ENCODE data around the gene CAPN5. TPM values are rescaled to one million over a fixed set of nuclear protein-coding genes. Genes with fewer than 3 reads are reported as not detected.

Gene CAPN5
- total and polyA plus RNA-seq, 2 donors (not counting 1 experiment from before 2014, with no cell fraction given): 17.5 to 20.4 TPM

GRCh38 chr11:77165066-77165465 is 98.3 kb downstream of the CAPN5 start:
- H2AFZ ChIP-seq (ENCODE audit: low read length): no peak overlapping the region
- H3K36me3 ChIP-seq (ENCODE audit: control insufficient read depth, insufficient read depth, low read length): no peaks in the 10 kb centered on the region
- no peak overlapping the region for H3K4me3 ChIP-seq (replicated peaks in 1 of 4; ENCODE audit: control extremely low read depth in 1 of 4, insufficient read depth in 1 of 4, low read depth in 3 of 4, low read length in 4 of 4)
- H3K4me2 ChIP-seq (ENCODE audit: extremely low read depth, insufficient read depth, low read length): no peak overlapping the region
- peaks cover 8% of the 10 kb centered on the region for H3K27me3 ChIP-seq (ENCODE audit: control insufficient read depth, insufficient read depth, low read length)
- H3K27ac ChIP-seq (ENCODE audit: insufficient read depth, low read length): no peak overlapping the region
- DNase-seq (ENCODE audit: low read depth in 2 of 2): no peak
- no peaks in the 10 kb centered on the region for H3K79me2 ChIP-seq (ENCODE audit: control insufficient read depth, insufficient read depth, low read length)
- TF ChIP-seq, protein P1, sequence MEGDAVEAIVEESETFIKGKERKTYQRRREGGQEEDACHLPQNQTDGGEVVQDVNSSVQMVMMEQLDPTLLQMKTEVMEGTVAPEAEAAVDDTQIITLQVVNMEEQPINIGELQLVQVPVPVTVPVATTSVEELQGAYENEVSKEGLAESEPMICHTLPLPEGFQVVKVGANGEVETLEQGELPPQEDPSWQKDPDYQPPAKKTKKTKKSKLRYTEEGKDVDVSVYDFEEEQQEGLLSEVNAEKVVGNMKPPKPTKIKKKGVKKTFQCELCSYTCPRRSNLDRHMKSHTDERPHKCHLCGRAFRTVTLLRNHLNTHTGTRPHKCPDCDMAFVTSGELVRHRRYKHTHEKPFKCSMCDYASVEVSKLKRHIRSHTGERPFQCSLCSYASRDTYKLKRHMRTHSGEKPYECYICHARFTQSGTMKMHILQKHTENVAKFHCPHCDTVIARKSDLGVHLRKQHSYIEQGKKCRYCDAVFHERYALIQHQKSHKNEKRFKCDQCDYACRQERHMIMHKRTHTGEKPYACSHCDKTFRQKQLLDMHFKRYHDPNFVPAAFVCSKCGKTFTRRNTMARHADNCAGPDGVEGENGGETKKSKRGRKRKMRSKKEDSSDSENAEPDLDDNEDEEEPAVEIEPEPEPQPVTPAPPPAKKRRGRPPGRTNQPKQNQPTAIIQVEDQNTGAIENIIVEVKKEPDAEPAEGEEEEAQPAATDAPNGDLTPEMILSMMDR (conservative IDR thresholded peaks at IDR 0.05 in 1 of 2, IDR thresholded peaks at IDR 0.05 in 1 of 2; ENCODE audit: low read depth in 1 of 2, low read length in 2 of 2): no peak
- no peak for TF ChIP-seq EZH2 (IDR thresholded peaks at IDR 0.05; ENCODE audit: low read length, missing control alignments)
- H3K9ac ChIP-seq (ENCODE audit: insufficient read depth, low read length): no peak overlapping the region
- no peaks in the 10 kb centered on the region for H4K20me1 ChIP-seq (ENCODE audit: control insufficient read depth, extremely low read depth, insufficient read depth, low read length)
- no peaks in the 10 kb centered on the region for H3K9me3 ChIP-seq (ENCODE audit: control insufficient read depth, insufficient read depth, low read depth, low read length)
- no peaks in the 10 kb centered on the region for H3K4me1 ChIP-seq (ENCODE audit: control insufficient read depth, extremely low read depth, insufficient read depth, low read length)

DNA sequence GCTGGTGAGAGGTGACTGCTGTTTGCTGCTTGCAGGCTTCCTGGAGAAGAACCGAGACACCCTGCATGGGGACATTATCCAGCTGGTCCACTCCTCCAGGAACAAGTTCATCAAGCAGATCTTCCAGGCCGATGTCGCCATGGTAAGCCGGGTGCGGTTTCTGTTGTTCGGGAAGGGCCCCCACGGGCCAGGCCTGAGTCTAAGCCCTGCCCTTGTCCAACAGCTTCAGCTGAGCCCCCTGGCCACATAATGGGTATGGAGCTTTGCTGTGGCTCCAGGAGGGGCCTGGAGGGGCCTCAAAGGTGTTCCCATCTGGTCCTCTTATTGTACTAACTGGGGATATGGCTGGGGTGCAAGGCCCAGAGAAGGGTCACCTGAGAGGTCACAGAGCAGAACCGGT is 99.2 kb downstream of the CAPN5 start:
- no peak overlapping the region for H3K4me2 ChIP-seq (ENCODE audit: extremely low read depth, insufficient read depth, low read length)
- H3K27ac ChIP-seq (ENCODE audit: insufficient read depth, low read length): no peak overlapping the region
- H3K4me1 ChIP-seq (ENCODE audit: control insufficient read depth, extremely low read depth, insufficient read depth, low read length): no peaks in the 10 kb centered on the region
- no peak overlapping the region for H3K4me3 ChIP-seq (replicated peaks in 1 of 4; ENCODE audit: control extremely low read depth in 1 of 4, insufficient read depth in 1 of 4, low read depth in 3 of 4, low read length in 4 of 4)
- H2AFZ ChIP-seq (ENCODE audit: low read length): no peak overlapping the region
- H3K9ac ChIP-seq (ENCODE audit: insufficient read depth, low read length): no peak overlapping the region
- TF ChIP-seq, protein P1 (conservative IDR thresholded peaks at IDR 0.05 in 1 of 2, IDR thresholded peaks at IDR 0.05 in 1 of 2; ENCODE audit: low read depth in 1 of 2, low read length in 2 of 2): no peak
- no peak for TF ChIP-seq EZH2 (IDR thresholded peaks at IDR 0.05; ENCODE audit: low read length, missing control alignments)
- DNase-seq (ENCODE audit: low read depth in 2 of 2): no peak
- H4K20me1 ChIP-seq (ENCODE audit: control insufficient read depth, extremely low read depth, insufficient read depth, low read length): no peaks in the 10 kb centered on the region
- H3K9me3 ChIP-seq (ENCODE audit: control insufficient read depth, insufficient read depth, low read depth, low read length): no peaks in the 10 kb centered on the region
- no peaks in the 10 kb centered on the region for H3K79me2 ChIP-seq (ENCODE audit: control insufficient read depth, insufficient read depth, low read length)
- no peaks in the 10 kb centered on the region for H3K36me3 ChIP-seq (ENCODE audit: control insufficient read depth, insufficient read depth, low read length)
- peaks cover 8% of the 10 kb centered on the region for H3K27me3 ChIP-seq (ENCODE audit: control insufficient read depth, insufficient read depth, low read length)

DNA sequence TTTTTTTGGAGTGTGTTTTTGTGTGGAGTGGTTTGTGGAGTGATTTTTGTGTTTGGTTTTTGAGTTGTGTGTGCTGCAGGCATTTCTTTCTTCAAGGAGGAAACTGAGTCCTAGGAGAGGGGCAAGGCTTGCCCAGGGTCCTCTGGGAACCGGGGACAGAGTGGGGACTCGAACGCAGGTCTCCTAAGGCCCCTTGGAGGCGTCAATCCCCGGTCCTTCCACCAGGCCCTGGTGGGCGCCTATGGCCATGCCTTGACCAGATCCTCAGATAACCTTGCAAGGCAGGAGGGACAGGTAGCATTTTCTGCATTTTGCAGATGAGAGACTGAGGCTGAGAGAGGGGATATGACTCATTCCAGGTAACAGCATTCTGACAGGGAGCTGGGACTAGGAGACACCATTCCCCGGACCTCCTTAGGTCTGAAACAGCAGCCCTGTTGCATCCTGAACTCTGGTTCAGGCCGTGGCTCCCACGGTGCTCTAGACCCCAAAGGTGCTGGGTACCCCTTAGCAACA is 100.4 kb downstream of the CAPN5 start:
- Histone ChIP-seq H4K20me1 (ENCODE audit: control insufficient read depth, extremely low read depth, insufficient read depth, low read length) (no peaks in the 10 kb centered on the region), H3K4me2 (ENCODE audit: extremely low read depth, insufficient read depth, low read length) (no peak overlapping the region), H3K79me2 (ENCODE audit: control insufficient read depth, insufficient read depth, low read length) (no peaks in the 10 kb centered on the region), H3K27me3 (ENCODE audit: control insufficient read depth, insufficient read depth, low read length) (peaks cover 8% of the 10 kb centered on the region), H3K9ac (ENCODE audit: insufficient read depth, low read length) (no peak overlapping the region), H3K9me3 (ENCODE audit: control insufficient read depth, insufficient read depth, low read depth, low read length) (no peaks in the 10 kb centered on the region), H2AFZ (ENCODE audit: low read length) (no peak overlapping the region), H3K36me3 (ENCODE audit: control insufficient read depth, insufficient read depth, low read length) (no peaks in the 10 kb centered on the region), H3K4me1 (ENCODE audit: control insufficient read depth, extremely low read depth, insufficient read depth, low read length) (no peaks in the 10 kb centered on the region), H3K4me3 (replicated peaks in 1 of 4; ENCODE audit: control extremely low read depth in 1 of 4, insufficient read depth in 1 of 4, low read depth in 3 of 4, low read length in 4 of 4) (no peak overlapping the region), H3K27ac (ENCODE audit: insufficient read depth, low read length) (no peak overlapping the region)
- no peak for DNase-seq (ENCODE audit: low read depth in 2 of 2)
- TF ChIP-seq, protein P1 (conservative IDR thresholded peaks at IDR 0.05 in 1 of 2, IDR thresholded peaks at IDR 0.05 in 1 of 2; ENCODE audit: low read depth in 1 of 2, low read length in 2 of 2): no peak
- TF ChIP-seq EZH2 (IDR thresholded peaks at IDR 0.05; ENCODE audit: low read length, missing control alignments): no peak

Measured in fibroblast of lung (primary cell).